Measurements from ENCODE around the gene ELMO1. TPM values are rescaled to one million over a fixed set of nuclear protein-coding genes. Genes with fewer than 3 reads are reported as not detected.

Gene ELMO1
- total and polyA plus RNA-seq, 4 donors: 10.1 to 183 (median 34.4) TPM

GRCh38 chr7:37100735-37101331, 347.8 kb downstream of the ELMO1 start:
- ATAC-seq (ENCODE audit: insufficient read depth, low FRiP score): no peak
- 64 to 70% methylated on average over 7 of the region's 7 CpGs for WGBS, 2 donors

GRCh38 chr7:37098762-37099161, 349.9 kb downstream of the ELMO1 start:
- no peak overlapping the region for H3K4me3 ChIP-seq
- no peak for DNase-seq
- peaks cover 0 to 7% (median under 1%) of the 10 kb centered on the region in 4 donors for H3K36me3 ChIP-seq (ENCODE audit: control insufficient read depth in 4 of 4, insufficient read depth in 4 of 4, low read length in 4 of 4)
- no peaks in the 10 kb centered on the region for H3K27me3 ChIP-seq (ENCODE audit: control insufficient read depth in 3 of 3, insufficient read depth in 3 of 3, low read length in 2 of 3)
- H3K9me3 ChIP-seq (ENCODE audit: control insufficient read depth in 4 of 4, insufficient read depth in 3 of 4, low read length in 3 of 4): peaks cover 0 to 2% (median 0%) of the 10 kb centered on the region in 4 donors
- H3K4me1 ChIP-seq (ENCODE audit: control insufficient read depth in 5 of 5, insufficient read depth in 5 of 5, low read length in 5 of 5): peaks cover 0 to 7% (median 4%) of the 10 kb centered on the region in 5 donors
- no peak overlapping the region for H3K27ac ChIP-seq (ENCODE audit: low read depth in 1 of 2, low read length in 1 of 2)
- H3K9ac ChIP-seq (ENCODE audit: insufficient read depth in 1 of 2, low read length in 2 of 2): no peak overlapping the region
- WGBS, 2 donors: 92 to 95% methylated on average over 2 of the region's 2 CpGs
- ATAC-seq (ENCODE audit: insufficient read depth, low FRiP score): no peak
- no peak for TF ChIP-seq CTCF (IDR thresholded peaks at IDR 0.05; ENCODE audit: control extremely low read depth, extremely low read depth)

More at GRCh38 chr7:37100735-37101331, 347.8 kb downstream of the ELMO1 start:
- peak; percentile 59 to 79 (median 72) for DNase-seq
- TF ChIP-seq CTCF (IDR thresholded peaks at IDR 0.05; ENCODE audit: control extremely low read depth, extremely low read depth): no peak
- no peaks in the 10 kb centered on the region for H3K9me3 ChIP-seq (ENCODE audit: control insufficient read depth in 4 of 4, insufficient read depth in 3 of 4, low read length in 3 of 4)
- no peaks in the 10 kb centered on the region for H3K27me3 ChIP-seq (ENCODE audit: control insufficient read depth in 3 of 3, insufficient read depth in 3 of 3, low read length in 2 of 3)
- peaks cover 0 to 7% (median 4%) of the 10 kb centered on the region in 5 donors for H3K4me1 ChIP-seq (ENCODE audit: control insufficient read depth in 5 of 5, insufficient read depth in 5 of 5, low read length in 5 of 5)
- peaks cover 0 to 4% (median 0%) of the 10 kb centered on the region in 4 donors for H3K36me3 ChIP-seq (ENCODE audit: control insufficient read depth in 4 of 4, insufficient read depth in 4 of 4, low read length in 4 of 4)
- no peak overlapping the region for H3K4me3 ChIP-seq
- no peak overlapping the region for H3K9ac ChIP-seq (ENCODE audit: insufficient read depth in 1 of 2, low read length in 2 of 2)
- no peak overlapping the region for H3K27ac ChIP-seq (ENCODE audit: low read depth in 1 of 2, low read length in 1 of 2)

GRCh38 chr7:37097983-37098382, 350.7 kb downstream of the ELMO1 start:
- no peak for TF ChIP-seq CTCF (IDR thresholded peaks at IDR 0.05; ENCODE audit: control extremely low read depth, extremely low read depth)
- ATAC-seq (ENCODE audit: insufficient read depth, low FRiP score): no peak

More at GRCh38 chr7:37097983-37098382, 350.7 kb downstream of the ELMO1 start:
- 45 to 97% methylated on average over 1 of the region's 1 CpG for WGBS, 2 donors
- Histone ChIP-seq H3K9me3 (ENCODE audit: control insufficient read depth in 4 of 4, insufficient read depth in 3 of 4, low read length in 3 of 4) (peaks cover 0 to 2% (median 0%) of the 10 kb centered on the region in 4 donors), H3K27me3 (ENCODE audit: control insufficient read depth in 3 of 3, insufficient read depth in 3 of 3, low read length in 2 of 3) (no peaks in the 10 kb centered on the region), H3K9ac (ENCODE audit: insufficient read depth in 1 of 2, low read length in 2 of 2) (no peak overlapping the region), H3K4me1 (ENCODE audit: control insufficient read depth in 5 of 5, insufficient read depth in 5 of 5, low read length in 5 of 5) (peaks cover 0 to 7% (median 4%) of the 10 kb centered on the region in 5 donors), H3K4me3 (no peak overlapping the region), H3K27ac (ENCODE audit: low read depth in 1 of 2, low read length in 1 of 2) (no peak overlapping the region), H3K36me3 (ENCODE audit: control insufficient read depth in 4 of 4, insufficient read depth in 4 of 4, low read length in 4 of 4) (peaks cover 0 to 7% (median under 1%) of the 10 kb centered on the region in 4 donors)
- DNase-seq: no peak

Measured in lung (tissue), 12 donors.